Fibroblast of lung (primary cell): ENCODE measurements around the gene STXBP4. TPM values are rescaled to one million over a fixed set of nuclear protein-coding genes. Genes with fewer than 3 reads are reported as not detected.

ENCODE experiments used
- DNase-seq, 2 donors: peaks; one replicate each; pipeline versions ENCODE4 v3.0.0 to v3.0.0-alpha.2; 2010; ENCODE audit warnings: low read depth in 2 of 2
- H2AFZ ChIP-seq: 2 replicates; pipeline ENCODE4 v1.5.1; 2012; ENCODE audit warnings: low read length, control low read depth, inconsistent platforms
- H3K27ac ChIP-seq: 2 replicates; pipeline ENCODE4 v1.5.1; 2011; ENCODE audit warnings: low read length, control low read depth; ENCODE audit not compliant: insufficient read depth
- H3K27me3 ChIP-seq: 2 replicates; pipeline ENCODE4 v1.5.1; 2011; ENCODE audit warnings: mild to moderate bottlenecking, low read length; ENCODE audit not compliant: control insufficient read depth, insufficient read depth
- H3K36me3 ChIP-seq: 2 replicates; pipeline ENCODE4 v1.5.1; 2011; ENCODE audit warnings: low read length; ENCODE audit not compliant: control insufficient read depth, insufficient read depth
- H3K4me1 ChIP-seq: 2 replicates; pipeline ENCODE4 v1.5.1; 2011; ENCODE audit warnings: low read length; ENCODE audit not compliant: control insufficient read depth, insufficient read depth; ENCODE audit errors: extremely low read depth
- H3K4me2 ChIP-seq: 2 replicates; pipeline ENCODE4 v1.5.1; 2011; ENCODE audit warnings: low read length, control low read depth; ENCODE audit not compliant: insufficient read depth; ENCODE audit errors: extremely low read depth
- H3K4me3 ChIP-seq, 4 experiments: fragments of 200-600 bp in 1 of 4; sonication (generic) in 1 of 4; replicated peaks in 1 of 4; 2 replicates each; pipeline ENCODE4 v1.5.1; 2011 to 2016; ENCODE audit warnings: low read length in 4 of 4, low read depth in 3 of 4, mild to moderate bottlenecking in 3 of 4, control low read depth in 2 of 4, inconsistent platforms in 1 of 4, mixed read lengths in 1 of 4; ENCODE audit not compliant: insufficient read depth in 1 of 4; ENCODE audit errors: control extremely low read depth in 1 of 4
- H3K79me2 ChIP-seq: 2 replicates; pipeline ENCODE4 v1.5.1; 2012; ENCODE audit warnings: mild to moderate bottlenecking, low read length, inconsistent platforms; ENCODE audit not compliant: control insufficient read depth, insufficient read depth
- H3K9ac ChIP-seq: 2 replicates; pipeline ENCODE4 v1.5.1; 2011; ENCODE audit warnings: mild to moderate bottlenecking, low read length, control low read depth; ENCODE audit not compliant: insufficient read depth
- H3K9me3 ChIP-seq: 2 replicates; pipeline ENCODE4 v1.5.1; 2012; ENCODE audit warnings: low read depth, low read length; ENCODE audit not compliant: control insufficient read depth, insufficient read depth
- H4K20me1 ChIP-seq: 2 replicates; pipeline ENCODE4 v1.5.1; 2011; ENCODE audit warnings: low read length; ENCODE audit not compliant: control insufficient read depth, insufficient read depth; ENCODE audit errors: extremely low read depth
- EZH2 ChIP-seq: IDR thresholded peaks from 2 replicates; pipeline ENCODE4 v1.5.1; 2012; ENCODE audit warnings: low read length, control low read depth, mild to moderate bottlenecking; ENCODE audit errors: missing control alignments
- polyA plus RNA-seq, 2 donors: library from polyadenylated mRNA; depleted of rRNA in 1 of 2; stranded (reverse) in 1 of 2; unstranded in 1 of 2; fragments of >200 nt; gene quantifications; 2 replicates each; pipeline ENCODE4 v1.2.1, GENCODE V29; 2011 to 2012; ENCODE audit warnings: missing spikeins in 1 of 2
- total RNA-seq: library from RNA; depleted of rRNA; stranded (reverse); fragments of >200 nt; gene quantifications from 2 replicates; pipeline ENCODE4 v1.2.1, GENCODE V29; 2014
- TF ChIP-seq, protein P1 (sequence below), 2 donors: IDR thresholded peaks in 1 of 2; conservative IDR thresholded peaks in 1 of 2; 1 replicate in 1 of 2; 2 replicates in 1 of 2; pipeline ENCODE4 v1.5.1; 2011 to 2012; ENCODE audit warnings: low read length in 2 of 2, control low read depth in 1 of 2, inconsistent platforms in 1 of 2, low read depth in 1 of 2, mild to moderate bottlenecking in 1 of 2

The STXBP4 gene
- total and polyA plus RNA-seq, 2 donors (not counting 1 experiment from before 2014, with no cell fraction given): 5.6 to 9.8 TPM

DNA sequence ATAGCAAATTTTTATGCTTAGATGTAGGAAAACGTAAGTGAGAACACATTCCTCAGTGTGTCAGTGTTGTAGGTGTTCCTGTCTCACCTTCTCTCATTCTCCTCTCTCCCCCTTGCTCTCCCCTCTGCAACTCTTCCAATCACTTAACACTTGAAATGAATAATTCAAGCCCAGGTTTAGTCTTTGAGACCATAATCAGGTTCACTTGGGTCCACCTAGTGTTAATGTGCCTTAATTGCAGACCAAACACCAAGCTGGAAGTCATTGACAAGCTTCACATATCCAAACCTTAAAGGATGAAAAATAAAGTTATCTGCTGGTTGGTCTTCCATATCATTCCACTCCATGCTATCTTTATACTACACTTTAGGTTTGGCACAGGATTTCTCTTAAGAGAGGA, 37.0 kb downstream of the STXBP4 start:
- H3K27ac ChIP-seq: no peak overlapping the region
- no peak overlapping the region for H3K4me3 ChIP-seq
- H3K79me2 ChIP-seq: no peaks in the 10 kb centered on the region
- no peaks in the 10 kb centered on the region for H3K36me3 ChIP-seq
- no peaks in the 10 kb centered on the region for H4K20me1 ChIP-seq
- H3K27me3 ChIP-seq: no peaks in the 10 kb centered on the region
- H2AFZ ChIP-seq: no peak overlapping the region
- TF ChIP-seq, protein P1, sequence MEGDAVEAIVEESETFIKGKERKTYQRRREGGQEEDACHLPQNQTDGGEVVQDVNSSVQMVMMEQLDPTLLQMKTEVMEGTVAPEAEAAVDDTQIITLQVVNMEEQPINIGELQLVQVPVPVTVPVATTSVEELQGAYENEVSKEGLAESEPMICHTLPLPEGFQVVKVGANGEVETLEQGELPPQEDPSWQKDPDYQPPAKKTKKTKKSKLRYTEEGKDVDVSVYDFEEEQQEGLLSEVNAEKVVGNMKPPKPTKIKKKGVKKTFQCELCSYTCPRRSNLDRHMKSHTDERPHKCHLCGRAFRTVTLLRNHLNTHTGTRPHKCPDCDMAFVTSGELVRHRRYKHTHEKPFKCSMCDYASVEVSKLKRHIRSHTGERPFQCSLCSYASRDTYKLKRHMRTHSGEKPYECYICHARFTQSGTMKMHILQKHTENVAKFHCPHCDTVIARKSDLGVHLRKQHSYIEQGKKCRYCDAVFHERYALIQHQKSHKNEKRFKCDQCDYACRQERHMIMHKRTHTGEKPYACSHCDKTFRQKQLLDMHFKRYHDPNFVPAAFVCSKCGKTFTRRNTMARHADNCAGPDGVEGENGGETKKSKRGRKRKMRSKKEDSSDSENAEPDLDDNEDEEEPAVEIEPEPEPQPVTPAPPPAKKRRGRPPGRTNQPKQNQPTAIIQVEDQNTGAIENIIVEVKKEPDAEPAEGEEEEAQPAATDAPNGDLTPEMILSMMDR (conservative IDR thresholded peaks at IDR 0.05 in 1 of 2, IDR thresholded peaks at IDR 0.05 in 1 of 2; ENCODE audit: low read depth in 1 of 2, low read length in 2 of 2): peak; percentile 21 to 57
- TF ChIP-seq EZH2: no peak
- H3K4me2 ChIP-seq: no peak overlapping the region
- peak; percentile 19 to 32 for DNase-seq
- H3K9me3 ChIP-seq: no peaks in the 10 kb centered on the region
- H3K4me1 ChIP-seq: no peaks in the 10 kb centered on the region
- H3K9ac ChIP-seq: no peak overlapping the region

DNA sequence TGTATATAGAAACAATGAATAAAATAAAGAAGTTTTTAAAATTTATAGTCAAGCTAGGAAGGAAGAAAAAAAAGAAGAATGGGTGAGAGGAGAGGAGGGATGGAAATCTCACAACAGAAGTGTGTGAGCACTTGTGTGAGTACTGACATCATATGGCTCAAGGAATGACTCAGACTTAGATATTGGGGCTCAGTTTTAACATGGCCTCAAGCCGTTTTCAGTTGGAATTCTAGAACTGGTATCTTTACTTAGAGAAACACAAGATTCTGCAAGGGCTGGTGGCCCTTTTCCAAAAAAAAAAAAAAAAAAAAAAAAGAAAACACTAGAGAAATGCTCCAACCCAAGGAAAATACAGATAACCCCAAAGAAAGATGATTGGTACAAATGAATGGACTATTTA, 55.1 kb downstream of the STXBP4 start:
- Histone ChIP-seq H4K20me1 (no peaks in the 10 kb centered on the region), H3K4me1 (no peaks in the 10 kb centered on the region), H3K79me2 (no peaks in the 10 kb centered on the region), H3K4me3 (no peak overlapping the region), H3K4me2 (no peak overlapping the region), H3K9ac (no peak overlapping the region), H3K36me3 (no peaks in the 10 kb centered on the region), H2AFZ (no peak overlapping the region), H3K27ac (no peak overlapping the region), H3K27me3 (no peaks in the 10 kb centered on the region), H3K9me3 (no peaks in the 10 kb centered on the region)
- peak; percentile 2 to 17 for DNase-seq
- no peak for TF ChIP-seq EZH2
- TF ChIP-seq, protein P1 (conservative IDR thresholded peaks at IDR 0.05 in 1 of 2, IDR thresholded peaks at IDR 0.05 in 1 of 2; ENCODE audit: low read depth in 1 of 2, low read length in 2 of 2): no peak

DNA sequence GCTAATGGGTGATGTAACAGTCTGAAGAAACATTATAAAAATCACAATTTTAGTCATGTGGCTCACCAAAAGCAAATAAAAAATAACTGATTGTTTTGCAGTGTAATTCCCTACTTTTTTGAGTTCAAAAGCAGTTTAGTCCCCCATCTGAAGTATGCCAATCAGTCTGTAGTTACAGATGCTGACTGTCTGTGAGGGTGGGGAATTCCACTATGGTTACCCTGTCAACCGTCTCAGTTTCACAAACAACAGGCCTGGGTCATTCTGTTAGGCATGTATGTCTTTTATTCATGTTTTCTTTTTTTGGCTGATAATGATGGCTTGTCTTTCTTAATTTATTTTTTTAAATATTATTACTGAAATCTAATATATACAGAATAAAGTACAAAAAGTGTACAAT, 69.3 kb downstream of the STXBP4 start:
- no peak overlapping the region for H3K9ac ChIP-seq
- no peak for DNase-seq
- H3K27me3 ChIP-seq: no peaks in the 10 kb centered on the region
- no peak overlapping the region for H3K27ac ChIP-seq
- no peak for TF ChIP-seq EZH2
- TF ChIP-seq, protein P1 (conservative IDR thresholded peaks at IDR 0.05 in 1 of 2, IDR thresholded peaks at IDR 0.05 in 1 of 2; ENCODE audit: low read depth in 1 of 2, low read length in 2 of 2): no peak
- no peak overlapping the region for H2AFZ ChIP-seq
- no peaks in the 10 kb centered on the region for H3K4me1 ChIP-seq
- no peak overlapping the region for H3K4me3 ChIP-seq
- H3K4me2 ChIP-seq: no peak overlapping the region
- H3K79me2 ChIP-seq: no peaks in the 10 kb centered on the region
- no peaks in the 10 kb centered on the region for H3K36me3 ChIP-seq
- H3K9me3 ChIP-seq: no peaks in the 10 kb centered on the region
- H4K20me1 ChIP-seq: no peaks in the 10 kb centered on the region
